ENCODE data around the gene SOX5. TPM values are rescaled to one million over a fixed set of nuclear protein-coding genes. Genes with fewer than 3 reads are reported as not detected.

The SOX5 gene
- total and polyA plus RNA-seq, 2 of the 8 experiments (the other 6 are each of a cell fraction or from before 2014, with no cell fraction given): 2.2 to 2.6 TPM

DNA sequence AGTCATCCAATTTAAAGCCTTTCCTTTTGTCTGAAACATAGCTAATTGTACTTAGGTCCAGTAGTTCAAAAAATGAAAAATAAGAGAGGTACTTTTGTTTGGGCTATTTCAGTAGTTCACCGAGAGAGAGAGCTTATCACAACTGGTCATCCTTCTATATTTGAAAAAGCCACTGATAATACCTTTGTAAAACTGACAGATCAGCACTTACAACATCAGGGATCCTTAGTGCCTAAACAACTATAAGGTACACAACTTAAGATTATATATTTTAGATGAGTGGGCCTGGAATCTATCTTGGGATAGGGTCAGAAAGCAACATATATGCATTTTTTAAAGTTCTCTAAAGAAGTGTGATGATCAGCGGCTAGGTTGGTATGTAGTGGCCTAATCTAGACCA is 97.9 kb downstream of the SOX5 start:
- Histone ChIP-seq H3K56ac (replicated peaks; ENCODE audit: insufficient read length, low read depth, low read length) (no peak overlapping the region), H2BK5ac (ENCODE audit: low read depth, low read length) (no peak overlapping the region), H4K20me1 (replicated peaks in 1 of 2; ENCODE audit: control insufficient read depth in 1 of 2, insufficient read depth in 2 of 2, low read length in 2 of 2) (no peaks in the 10 kb centered on the region), H3K9me3 (ENCODE audit: insufficient read depth in 2 of 2, low read depth in 1 of 2, low read length in 1 of 2) (no peaks in the 10 kb centered on the region), H2BK120ac (replicated peaks; ENCODE audit: low read depth, low read length) (no peak overlapping the region), H2AK5ac (ENCODE audit: low read depth, low read length) (no peak overlapping the region), H3K23me2 (ENCODE audit: low read depth, low read length) (no peaks in the 10 kb centered on the region), H2AFZ (ENCODE audit: low read length) (no peak overlapping the region), H2BK15ac (ENCODE audit: low read length) (no peak overlapping the region), H3K79me1 (ENCODE audit: low read depth, low read length) (no peaks in the 10 kb centered on the region), H3K9ac (replicated peaks in 1 of 4; ENCODE audit: extremely low read depth in 1 of 4, low read depth in 3 of 4, low read length in 3 of 4) (no peak overlapping the region), H4K91ac (replicated peaks; ENCODE audit: insufficient read length, low read length) (no peak overlapping the region), H3K4me3 (ENCODE audit: extremely low read depth in 1 of 4, insufficient read depth in 2 of 4, low read depth in 3 of 4, low read length in 4 of 4) (no peak overlapping the region), H4K5ac (ENCODE audit: insufficient read length, low read depth, low read length) (no peak overlapping the region), H2BK12ac (ENCODE audit: low read depth, low read length) (no peak overlapping the region), H2BK20ac (ENCODE audit: low read length) (no peak overlapping the region), H3K27ac (ENCODE audit: low read depth, low read length) (no peak overlapping the region), H3K14ac (ENCODE audit: insufficient read length) (no peak overlapping the region), H3K4me1 (replicated peaks in 1 of 4; ENCODE audit: control insufficient read depth in 3 of 4, insufficient read depth in 4 of 4, low read length in 3 of 4) (no peaks in the 10 kb centered on the region), H3K27me3 (replicated peaks in 1 of 4; ENCODE audit: control insufficient read depth in 3 of 4, extremely low read depth in 1 of 4, insufficient read depth in 3 of 4, low read length in 3 of 4) (no peaks in the 10 kb centered on the region), H3K23ac (ENCODE audit: insufficient read length) (no peak overlapping the region), H3K36me3 (ENCODE audit: control insufficient read depth in 2 of 4, insufficient read depth in 4 of 4, low read length in 3 of 4) (no peaks in the 10 kb centered on the region), H3K4me2 (ENCODE audit: insufficient read depth in 1 of 2, low read depth in 2 of 2, low read length in 2 of 2) (no peak overlapping the region), H3K4ac (replicated peaks; ENCODE audit: insufficient read length, low read depth, low read length) (no peak overlapping the region), H4K8ac (ENCODE audit: extremely low read depth, insufficient read depth, low read length) (no peak overlapping the region), H3K18ac (ENCODE audit: extremely low read depth, low read length) (no peak overlapping the region), H3K79me2 (ENCODE audit: control insufficient read depth in 1 of 2, insufficient read depth in 2 of 2, low read length in 2 of 2) (no peaks in the 10 kb centered on the region)
- ChIA-PET CTCF (ENCODE audit: partially characterized antibody) (no interaction called here), POLR2A (ENCODE audit: partially characterized antibody) (no interaction called here)
- FAIRE-seq (no peak), DNase-seq (ENCODE audit: low read depth in 1 of 2, low spot score in 2 of 2) (no peak)
- 88% methylated on average over 2 of the region's 2 CpGs; no CpG with 5 or more reads in 1 of the 2 experiments for WGBS, 2 experiments (ENCODE audit: extremely low coverage in 1 of 2, insufficient coverage in 1 of 2, insufficient read length in 1 of 2, insufficient replicate concordance in 2 of 2, low coverage in 1 of 2, low lambda C conversion rate in 2 of 2, missing lambda C conversion rate in 1 of 2)
- no peak for TF ChIP-seq POU5F1 (IDR thresholded peaks at IDR 0.05; ENCODE audit: low read depth, low read length)
- TF ChIP-seq KDM5A (IDR thresholded peaks at IDR 0.05; ENCODE audit: low read length): no peak
- no peak for TF ChIP-seq RFX5 (IDR thresholded peaks at IDR 0.05; ENCODE audit: borderline replicate concordance, low read depth, low read length)
- TF ChIP-seq USF2 (IDR thresholded peaks at IDR 0.05; ENCODE audit: low read length): no peak
- no peak for TF ChIP-seq CREB1 (IDR thresholded peaks at IDR 0.05)
- no peak for TF ChIP-seq TCF12 (IDR thresholded peaks at IDR 0.05; ENCODE audit: low read depth, low read length)
- TF ChIP-seq HDAC6 (IDR thresholded peaks at IDR 0.05; ENCODE audit: low read depth, low read length): no peak
